HepG2 (cell line): ENCODE measurements around the gene NRSN2. TPM values are rescaled to one million over a fixed set of nuclear protein-coding genes. Genes with fewer than 3 reads are reported as not detected.
A peak's percentile ranks its signal among the peaks of the same experiment; 100 is the strongest.

Experiments used
- CHD4 ChIP-seq: fragments of 200-600 bp; sonication (generic); IDR thresholded peaks from 2 replicates; pipeline ENCODE4 v1.7.0; 2017; ENCODE audit warnings: mild to moderate bottlenecking, low read length, borderline replicate concordance
- IRX3 ChIP-seq: sonication (generic); formaldehyde crosslinking; IDR thresholded peaks from 2 replicates; pipeline ENCODE4 v1.8.1; 2023; ENCODE audit warnings: mild to moderate bottlenecking, low read depth, missing genetic modification reagents, borderline replicate concordance
- KAT8 ChIP-seq: IDR thresholded peaks from 2 replicates; pipeline ENCODE4 v1.6.1; 2016; ENCODE audit warnings: missing genetic modification reagents, missing compliant biosample characterization
- MAFK ChIP-seq, 2 experiments: IDR thresholded peaks in 1 of 2; conservative IDR thresholded peaks in 1 of 2; 2 replicates each; pipeline ENCODE4 v1.6.1; 2011; ENCODE audit warnings: improper control_type of control experiment in 2 of 2, low read length in 2 of 2
- MBD4 ChIP-seq: IDR thresholded peaks from 2 replicates; pipeline ENCODE4 v1.6.1; 2012; ENCODE audit warnings: low read length, inconsistent platforms, borderline replicate concordance
- NFIB ChIP-seq: sonication (generic); formaldehyde crosslinking; IDR thresholded peaks from 2 replicates; pipeline ENCODE4 v1.9.0; 2021; ENCODE audit warnings: missing genetic modification reagents, mild to moderate bottlenecking, borderline replicate concordance
- STAG1 ChIP-seq: sonication (generic); formaldehyde crosslinking; IDR thresholded peaks from 2 replicates; pipeline ENCODE4 v1.4.0; 2020; ENCODE audit warnings: missing genetic modification reagents
- XBP1 ChIP-seq: sonication (generic); formaldehyde crosslinking; IDR thresholded peaks from 2 replicates; pipeline ENCODE4 v1.5.0; 2020; ENCODE audit warnings: missing genetic modification reagents
- ZFAT ChIP-seq: sonication (generic); formaldehyde crosslinking; conservative IDR thresholded peaks from 2 replicates; pipeline ENCODE4 v1.8.1; 2023; ENCODE audit warnings: missing genetic modification reagents, inconsistent platforms
- ZNF232 ChIP-seq: sonication (generic); formaldehyde crosslinking; IDR thresholded peaks from 2 replicates; pipeline ENCODE4 v1.4.0; 2020; ENCODE audit warnings: missing genetic modification reagents, borderline replicate concordance
- ZNF569 ChIP-seq: sonication (generic); formaldehyde crosslinking; IDR thresholded peaks from 2 replicates; pipeline ENCODE4 v1.5.0; 2020; ENCODE audit warnings: mild to moderate bottlenecking, missing genetic modification reagents, moderate library complexity, borderline replicate concordance
- polyA plus RNA-seq, 8 experiments: library from polyadenylated mRNA; depleted of rRNA in 3 of 8; stranded (reverse) in 7 of 8; unstranded in 1 of 8; fragments of >200 nt; fragmentation: Illumina TruSeq in 4 of 8; extraction: Trizol in 4 of 8; gene quantifications; 2 replicates each; pipeline versions ENCODE4 v1.2.1 to v1.2.3, GENCODE V29; 2011 to 2016; ENCODE audit warnings: low read depth in 4 of 8, missing spikeins in 1 of 8, mixed read lengths in 1 of 8; ENCODE audit not compliant: insufficient read depth in 1 of 8
- total RNA-seq, 5 experiments: library from RNA; depleted of rRNA; stranded (reverse); fragments of >200 nt; fragmentation: Illumina TruSeq; extraction: Trizol; gene quantifications; 2 replicates each; pipeline ENCODE4 v1.2.3, GENCODE V29; 2016; ENCODE audit warnings: low read depth in 1 of 5
- TF ChIP-seq, protein P1 (sequence below), 2 experiments: sonication (generic) in 1 of 2; formaldehyde crosslinking in 1 of 2; IDR thresholded peaks; 2 replicates each; pipeline versions ENCODE4 v1.4.0 to v1.6.1; 2018 to 2020; ENCODE audit warnings: missing genetic modification reagents in 2 of 2, borderline replicate concordance in 1 of 2, low read depth in 1 of 2, mild to moderate bottlenecking in 1 of 2, missing biosample characterization in 1 of 2
- TF ChIP-seq, protein P2 (sequence below): sonication (generic); formaldehyde crosslinking; IDR thresholded peaks from 2 replicates; pipeline ENCODE4 v1.4.0; 2020; ENCODE audit warnings: mild to moderate bottlenecking, missing genetic modification reagents
- TF ChIP-seq, protein P3 (sequence below): sonication (generic); formaldehyde crosslinking; IDR thresholded peaks from 2 replicates; pipeline ENCODE4 v1.5.0; 2020; ENCODE audit warnings: mild to moderate bottlenecking, missing genetic modification reagents, borderline replicate concordance
- TF ChIP-seq, protein P4 (sequence below): sonication (generic); formaldehyde crosslinking; IDR thresholded peaks from 2 replicates; pipeline ENCODE4 v1.4.0; 2020; ENCODE audit warnings: missing genetic modification reagents

Gene NRSN2
- total and polyA plus RNA-seq, 2 of the 13 experiments (the other 11 are each of a cell fraction or from before 2014, with no cell fraction given) = 32.3 to 49.4 TPM

DNA sequence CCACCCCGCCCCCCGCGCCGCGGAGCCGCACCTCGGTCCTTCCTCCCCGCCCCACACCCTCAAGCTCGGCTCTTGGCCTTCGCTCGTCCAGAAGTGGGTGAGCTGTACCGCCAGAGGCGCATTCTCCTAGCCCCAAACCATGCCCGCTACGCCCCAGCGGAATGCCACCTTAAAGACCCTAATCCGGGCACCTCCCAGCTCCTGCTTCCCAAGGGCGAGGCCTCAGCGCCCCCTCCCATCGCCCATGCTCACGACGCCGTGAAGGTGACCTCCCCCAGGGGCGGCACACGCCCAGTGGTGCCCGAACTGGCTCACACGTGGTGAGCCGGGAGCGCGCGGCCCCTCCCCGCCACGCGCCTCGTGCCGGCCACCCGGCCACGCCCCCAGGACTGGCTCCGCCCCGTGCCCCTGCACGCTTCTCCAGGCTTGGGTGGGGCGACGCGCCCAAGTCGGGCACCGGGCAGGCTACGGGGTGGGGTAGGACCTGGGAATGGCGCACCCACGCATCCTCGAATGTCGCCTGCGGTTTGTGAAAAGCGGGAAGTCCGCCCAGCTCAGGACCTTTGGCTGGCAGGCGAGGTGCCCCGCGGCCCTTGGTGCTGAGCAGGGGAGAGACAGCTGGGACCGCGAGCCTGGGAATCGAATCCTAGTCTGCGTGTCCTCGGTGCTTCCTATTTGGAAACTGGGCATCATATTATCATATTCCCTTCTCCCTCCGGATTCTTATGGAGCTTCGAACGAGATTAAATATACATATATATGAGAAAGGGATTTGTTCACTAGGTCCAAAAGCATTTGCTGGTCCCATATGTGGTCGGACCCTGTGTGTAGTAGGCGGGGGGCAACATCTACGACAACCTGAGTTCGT, 22.5 kb upstream of the NRSN2 start (continued):
- TF ChIP-seq, protein P1, sequence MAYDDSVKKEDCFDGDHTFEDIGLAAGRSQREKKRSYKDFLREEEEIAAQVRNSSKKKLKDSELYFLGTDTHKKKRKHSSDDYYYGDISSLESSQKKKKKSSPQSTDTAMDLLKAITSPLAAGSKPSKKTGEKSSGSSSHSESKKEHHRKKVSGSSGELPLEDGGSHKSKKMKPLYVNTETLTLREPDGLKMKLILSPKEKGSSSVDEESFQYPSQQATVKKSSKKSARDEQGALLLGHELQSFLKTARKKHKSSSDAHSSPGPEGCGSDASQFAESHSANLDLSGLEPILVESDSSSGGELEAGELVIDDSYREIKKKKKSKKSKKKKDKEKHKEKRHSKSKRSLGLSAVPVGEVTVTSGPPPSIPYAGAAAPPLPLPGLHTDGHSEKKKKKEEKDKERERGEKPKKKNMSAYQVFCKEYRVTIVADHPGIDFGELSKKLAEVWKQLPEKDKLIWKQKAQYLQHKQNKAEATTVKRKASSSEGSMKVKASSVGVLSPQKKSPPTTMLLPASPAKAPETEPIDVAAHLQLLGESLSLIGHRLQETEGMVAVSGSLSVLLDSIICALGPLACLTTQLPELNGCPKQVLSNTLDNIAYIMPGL (CRISPR knock-in tag; IDR thresholded peaks at IDR 0.05; ENCODE audit: borderline replicate concordance in 1 of 2, low read depth in 1 of 2) = peak; percentile 92 to 93; a peak in 3 of 4 replicates
- TF ChIP-seq IRX3 (CRISPR knock-in tag) = peak; percentile 82; the same call in 1 of the 2 replicates
- peak; percentile 96 for TF ChIP-seq ZNF232 (CRISPR knock-in tag)
- peak; percentile 97; the same call in 1 of the 2 replicates for TF ChIP-seq ZNF569 (CRISPR knock-in tag)
- TF ChIP-seq, protein P2, sequence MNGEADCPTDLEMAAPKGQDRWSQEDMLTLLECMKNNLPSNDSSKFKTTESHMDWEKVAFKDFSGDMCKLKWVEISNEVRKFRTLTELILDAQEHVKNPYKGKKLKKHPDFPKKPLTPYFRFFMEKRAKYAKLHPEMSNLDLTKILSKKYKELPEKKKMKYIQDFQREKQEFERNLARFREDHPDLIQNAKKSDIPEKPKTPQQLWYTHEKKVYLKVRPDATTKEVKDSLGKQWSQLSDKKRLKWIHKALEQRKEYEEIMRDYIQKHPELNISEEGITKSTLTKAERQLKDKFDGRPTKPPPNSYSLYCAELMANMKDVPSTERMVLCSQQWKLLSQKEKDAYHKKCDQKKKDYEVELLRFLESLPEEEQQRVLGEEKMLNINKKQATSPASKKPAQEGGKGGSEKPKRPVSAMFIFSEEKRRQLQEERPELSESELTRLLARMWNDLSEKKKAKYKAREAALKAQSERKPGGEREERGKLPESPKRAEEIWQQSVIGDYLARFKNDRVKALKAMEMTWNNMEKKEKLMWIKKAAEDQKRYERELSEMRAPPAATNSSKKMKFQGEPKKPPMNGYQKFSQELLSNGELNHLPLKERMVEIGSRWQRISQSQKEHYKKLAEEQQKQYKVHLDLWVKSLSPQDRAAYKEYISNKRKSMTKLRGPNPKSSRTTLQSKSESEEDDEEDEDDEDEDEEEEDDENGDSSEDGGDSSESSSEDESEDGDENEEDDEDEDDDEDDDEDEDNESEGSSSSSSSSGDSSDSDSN (CRISPR knock-in tag) = peak; percentile 75
- peak; percentile 37 for TF ChIP-seq STAG1 (CRISPR knock-in tag)
- TF ChIP-seq, protein P3, sequence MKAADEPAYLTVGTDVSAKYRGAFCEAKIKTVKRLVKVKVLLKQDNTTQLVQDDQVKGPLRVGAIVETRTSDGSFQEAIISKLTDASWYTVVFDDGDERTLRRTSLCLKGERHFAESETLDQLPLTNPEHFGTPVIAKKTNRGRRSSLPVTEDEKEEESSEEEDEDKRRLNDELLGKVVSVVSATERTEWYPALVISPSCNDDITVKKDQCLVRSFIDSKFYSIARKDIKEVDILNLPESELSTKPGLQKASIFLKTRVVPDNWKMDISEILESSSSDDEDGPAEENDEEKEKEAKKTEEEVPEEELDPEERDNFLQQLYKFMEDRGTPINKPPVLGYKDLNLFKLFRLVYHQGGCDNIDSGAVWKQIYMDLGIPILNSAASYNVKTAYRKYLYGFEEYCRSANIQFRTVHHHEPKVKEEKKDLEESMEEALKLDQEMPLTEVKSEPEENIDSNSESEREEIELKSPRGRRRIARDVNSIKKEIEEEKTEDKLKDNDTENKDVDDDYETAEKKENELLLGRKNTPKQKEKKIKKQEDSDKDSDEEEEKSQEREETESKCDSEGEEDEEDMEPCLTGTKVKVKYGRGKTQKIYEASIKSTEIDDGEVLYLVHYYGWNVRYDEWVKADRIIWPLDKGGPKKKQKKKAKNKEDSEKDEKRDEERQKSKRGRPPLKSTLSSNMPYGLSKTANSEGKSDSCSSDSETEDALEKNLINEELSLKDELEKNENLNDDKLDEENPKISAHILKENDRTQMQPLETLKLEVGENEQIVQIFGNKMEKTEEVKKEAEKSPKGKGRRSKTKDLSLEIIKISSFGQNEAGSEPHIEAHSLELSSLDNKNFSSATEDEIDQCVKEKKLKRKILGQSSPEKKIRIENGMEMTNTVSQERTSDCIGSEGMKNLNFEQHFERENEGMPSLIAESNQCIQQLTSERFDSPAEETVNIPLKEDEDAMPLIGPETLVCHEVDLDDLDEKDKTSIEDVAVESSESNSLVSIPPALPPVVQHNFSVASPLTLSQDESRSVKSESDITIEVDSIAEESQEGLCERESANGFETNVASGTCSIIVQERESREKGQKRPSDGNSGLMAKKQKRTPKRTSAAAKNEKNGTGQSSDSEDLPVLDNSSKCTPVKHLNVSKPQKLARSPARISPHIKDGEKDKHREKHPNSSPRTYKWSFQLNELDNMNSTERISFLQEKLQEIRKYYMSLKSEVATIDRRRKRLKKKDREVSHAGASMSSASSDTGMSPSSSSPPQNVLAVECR (CRISPR knock-in tag) = peak; percentile 99
- TF ChIP-seq, protein P4, sequence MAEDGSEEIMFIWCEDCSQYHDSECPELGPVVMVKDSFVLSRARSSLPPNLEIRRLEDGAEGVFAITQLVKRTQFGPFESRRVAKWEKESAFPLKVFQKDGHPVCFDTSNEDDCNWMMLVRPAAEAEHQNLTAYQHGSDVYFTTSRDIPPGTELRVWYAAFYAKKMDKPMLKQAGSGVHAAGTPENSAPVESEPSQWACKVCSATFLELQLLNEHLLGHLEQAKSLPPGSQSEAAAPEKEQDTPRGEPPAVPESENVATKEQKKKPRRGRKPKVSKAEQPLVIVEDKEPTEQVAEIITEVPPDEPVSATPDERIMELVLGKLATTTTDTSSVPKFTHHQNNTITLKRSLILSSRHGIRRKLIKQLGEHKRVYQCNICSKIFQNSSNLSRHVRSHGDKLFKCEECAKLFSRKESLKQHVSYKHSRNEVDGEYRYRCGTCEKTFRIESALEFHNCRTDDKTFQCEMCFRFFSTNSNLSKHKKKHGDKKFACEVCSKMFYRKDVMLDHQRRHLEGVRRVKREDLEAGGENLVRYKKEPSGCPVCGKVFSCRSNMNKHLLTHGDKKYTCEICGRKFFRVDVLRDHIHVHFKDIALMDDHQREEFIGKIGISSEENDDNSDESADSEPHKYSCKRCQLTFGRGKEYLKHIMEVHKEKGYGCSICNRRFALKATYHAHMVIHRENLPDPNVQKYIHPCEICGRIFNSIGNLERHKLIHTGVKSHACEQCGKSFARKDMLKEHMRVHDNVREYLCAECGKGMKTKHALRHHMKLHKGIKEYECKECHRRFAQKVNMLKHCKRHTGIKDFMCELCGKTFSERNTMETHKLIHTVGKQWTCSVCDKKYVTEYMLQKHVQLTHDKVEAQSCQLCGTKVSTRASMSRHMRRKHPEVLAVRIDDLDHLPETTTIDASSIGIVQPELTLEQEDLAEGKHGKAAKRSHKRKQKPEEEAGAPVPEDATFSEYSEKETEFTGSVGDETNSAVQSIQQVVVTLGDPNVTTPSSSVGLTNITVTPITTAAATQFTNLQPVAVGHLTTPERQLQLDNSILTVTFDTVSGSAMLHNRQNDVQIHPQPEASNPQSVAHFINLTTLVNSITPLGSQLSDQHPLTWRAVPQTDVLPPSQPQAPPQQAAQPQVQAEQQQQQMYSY (CRISPR knock-in tag) = peak; percentile 79
- no peak for TF ChIP-seq MBD4
- peak; percentile 81 for TF ChIP-seq KAT8
- no peak for TF ChIP-seq NFIB (CRISPR knock-in tag)
- peak; percentile 72; the same call in 1 of the 2 replicates for TF ChIP-seq XBP1
- peak; percentile 66; the same call in 1 of the 2 replicates for TF ChIP-seq ZFAT (CRISPR knock-in tag)
- peak; percentile 85 for TF ChIP-seq CHD4
- no peak for TF ChIP-seq MAFK (conservative IDR thresholded peaks at IDR 0.05 in 1 of 2, IDR thresholded peaks at IDR 0.05 in 1 of 2; ENCODE audit: low read length in 2 of 2)
